VCaP (cell line): ENCODE results near the gene SLC25A21.

Source experiments
- H3K27ac ChIP-seq: fragments of 450-650 bp; 2 replicates; pipeline ENCODE4 v1.5.1; 2017
- TF ChIP-seq, protein P1 (sequence below): fragments of 450-650 bp; conservative IDR thresholded peaks from 2 replicates; pipeline ENCODE4 v1.5.1; 2017; ENCODE audit warnings: mild to moderate bottlenecking, moderate library complexity

Gene SLC25A21

DNA sequence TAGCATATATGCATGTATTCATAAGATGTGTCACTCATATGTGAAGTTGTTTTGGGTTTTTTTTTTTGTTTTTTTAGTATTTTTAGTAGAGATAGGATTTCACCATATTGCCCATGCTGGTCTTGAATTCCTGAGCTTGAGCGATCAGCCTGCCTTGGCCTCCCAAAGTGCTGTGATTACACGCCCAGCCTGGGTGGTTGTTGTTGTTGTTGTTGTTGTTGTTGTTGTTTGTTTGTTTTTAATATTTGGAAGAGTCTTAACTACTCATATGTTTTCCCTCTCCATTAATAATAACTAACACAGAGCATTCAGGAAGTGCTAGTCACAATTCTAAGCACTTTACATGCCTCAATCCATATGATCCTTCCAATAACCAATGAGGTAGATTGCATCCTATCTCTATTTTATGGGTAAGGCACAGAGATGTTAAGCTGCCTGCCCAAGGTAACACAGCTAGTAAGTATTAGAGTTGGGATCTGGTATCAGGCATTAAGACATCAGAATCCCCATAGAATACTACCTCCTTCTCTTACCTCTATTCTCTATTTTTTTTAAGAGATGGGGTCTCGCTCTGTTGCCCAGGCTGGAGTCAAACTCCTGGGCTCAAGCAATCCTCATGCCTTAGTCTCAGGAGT, 27.6 kb downstream of the SLC25A21 start:
- H3K27ac ChIP-seq = no peak overlapping the region
- TF ChIP-seq, protein P1, sequence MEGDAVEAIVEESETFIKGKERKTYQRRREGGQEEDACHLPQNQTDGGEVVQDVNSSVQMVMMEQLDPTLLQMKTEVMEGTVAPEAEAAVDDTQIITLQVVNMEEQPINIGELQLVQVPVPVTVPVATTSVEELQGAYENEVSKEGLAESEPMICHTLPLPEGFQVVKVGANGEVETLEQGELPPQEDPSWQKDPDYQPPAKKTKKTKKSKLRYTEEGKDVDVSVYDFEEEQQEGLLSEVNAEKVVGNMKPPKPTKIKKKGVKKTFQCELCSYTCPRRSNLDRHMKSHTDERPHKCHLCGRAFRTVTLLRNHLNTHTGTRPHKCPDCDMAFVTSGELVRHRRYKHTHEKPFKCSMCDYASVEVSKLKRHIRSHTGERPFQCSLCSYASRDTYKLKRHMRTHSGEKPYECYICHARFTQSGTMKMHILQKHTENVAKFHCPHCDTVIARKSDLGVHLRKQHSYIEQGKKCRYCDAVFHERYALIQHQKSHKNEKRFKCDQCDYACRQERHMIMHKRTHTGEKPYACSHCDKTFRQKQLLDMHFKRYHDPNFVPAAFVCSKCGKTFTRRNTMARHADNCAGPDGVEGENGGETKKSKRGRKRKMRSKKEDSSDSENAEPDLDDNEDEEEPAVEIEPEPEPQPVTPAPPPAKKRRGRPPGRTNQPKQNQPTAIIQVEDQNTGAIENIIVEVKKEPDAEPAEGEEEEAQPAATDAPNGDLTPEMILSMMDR = no peak

DNA sequence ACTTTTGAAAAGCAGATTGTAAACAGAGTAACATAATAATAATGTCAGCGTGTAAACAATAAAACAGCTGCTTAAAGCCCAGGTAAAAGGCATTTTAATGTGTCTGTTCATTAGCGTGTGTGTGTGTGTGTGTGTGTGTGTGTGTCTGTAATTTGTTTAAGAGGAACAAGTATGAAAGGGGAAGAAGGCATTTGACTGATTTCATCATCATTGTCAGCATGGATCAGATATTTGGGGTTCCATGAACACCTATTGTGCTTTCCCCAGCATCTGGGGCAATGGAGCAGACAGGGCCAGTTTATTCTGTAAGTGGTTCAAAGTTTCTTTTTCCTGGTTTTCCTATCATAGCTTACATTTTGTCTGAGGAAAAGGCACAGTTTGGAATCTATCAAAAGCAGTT, 28.9 kb downstream of the SLC25A21 start:
- peak overlapping the region; percentile 41 for H3K27ac ChIP-seq
- TF ChIP-seq, protein P1 = no peak

DNA sequence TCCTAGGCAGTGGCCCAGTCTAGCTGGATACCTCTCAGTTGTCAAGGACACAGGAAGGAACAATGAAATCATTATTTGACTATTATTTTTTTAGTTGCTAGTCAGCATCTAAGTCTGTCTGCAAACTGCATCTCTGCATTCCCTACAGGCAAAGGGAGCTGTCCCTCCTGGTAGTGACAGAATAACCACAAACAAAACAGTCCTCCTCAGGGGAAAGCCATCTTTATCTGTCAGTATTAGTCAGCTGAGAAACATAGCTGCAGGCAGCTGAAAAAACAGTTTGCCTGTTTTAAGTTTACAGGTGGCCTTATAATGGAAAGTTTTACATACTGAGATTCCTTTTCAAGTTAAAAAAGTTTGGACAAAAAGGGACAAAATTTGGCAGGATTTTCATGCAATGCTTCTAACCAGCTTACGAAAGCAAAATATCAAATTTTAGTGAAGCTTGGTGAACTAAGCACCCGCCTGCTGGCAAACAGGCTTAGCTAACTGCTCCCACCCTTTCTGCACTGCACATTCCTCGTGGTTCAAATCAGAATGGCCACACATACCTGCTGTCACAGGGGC, 29.5 kb downstream of the SLC25A21 start:
- TF ChIP-seq, protein P1 = no peak
- H3K27ac ChIP-seq = peak overlapping the region; percentile 41

DNA sequence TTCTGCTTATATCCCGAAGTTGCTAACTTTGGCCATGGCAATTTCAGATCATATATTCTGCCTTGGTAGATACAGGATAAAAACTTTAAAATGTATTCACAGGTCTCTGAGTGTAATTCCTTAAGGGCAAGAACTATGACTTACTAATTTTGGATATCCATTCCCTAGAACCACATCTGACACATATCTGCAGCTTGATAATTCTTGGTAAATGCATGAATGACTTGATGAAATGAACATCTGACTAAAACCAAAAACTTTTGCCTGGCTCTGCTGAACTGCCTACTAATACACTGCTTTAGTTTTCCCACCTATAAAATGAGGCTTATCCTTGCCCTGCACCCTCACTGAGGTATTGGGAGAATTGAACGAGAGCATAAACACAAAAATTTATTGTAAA, 32.2 kb downstream of the SLC25A21 start:
- no peak overlapping the region for H3K27ac ChIP-seq
- TF ChIP-seq, protein P1 = no peak

DNA sequence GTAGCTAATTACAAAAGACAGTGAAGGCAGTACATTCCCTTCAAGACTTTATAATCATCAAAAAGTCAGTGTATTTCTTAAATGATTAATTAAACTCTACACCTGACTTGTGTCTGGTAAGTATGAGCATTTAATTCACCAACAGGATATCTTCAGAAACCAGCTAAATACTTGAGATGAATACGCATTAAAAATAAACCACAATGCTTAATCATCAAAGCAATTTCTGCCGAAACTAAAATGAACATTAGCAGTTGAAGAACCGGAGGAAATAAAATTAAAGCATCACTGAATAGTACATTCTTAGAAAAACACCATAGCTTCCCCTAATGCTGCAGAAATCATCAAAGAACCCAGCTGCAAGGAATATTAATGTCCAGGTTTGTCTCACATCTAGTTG, 32.7 kb downstream of the SLC25A21 start:
- TF ChIP-seq, protein P1 = no peak
- no peak overlapping the region for H3K27ac ChIP-seq

DNA sequence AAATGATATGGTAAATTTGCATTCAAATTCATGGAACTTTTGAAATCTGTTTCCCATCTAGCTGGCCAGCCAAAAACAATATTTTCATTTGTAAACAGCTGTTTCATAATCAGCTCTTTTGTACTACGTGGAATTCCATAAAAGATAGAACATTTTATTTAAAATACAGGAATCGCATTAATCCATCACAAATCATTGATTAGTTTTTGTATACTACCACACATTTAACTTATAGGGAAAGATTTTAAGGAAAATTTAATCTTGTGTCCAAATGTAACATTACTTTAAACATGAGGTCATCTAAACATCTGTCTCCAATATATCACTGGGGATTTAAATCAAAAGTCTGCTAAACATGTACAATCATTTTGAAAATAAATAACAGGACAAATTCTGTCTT, 33.5 kb downstream of the SLC25A21 start:
- H3K27ac ChIP-seq = no peak overlapping the region
- TF ChIP-seq, protein P1 = no peak

DNA sequence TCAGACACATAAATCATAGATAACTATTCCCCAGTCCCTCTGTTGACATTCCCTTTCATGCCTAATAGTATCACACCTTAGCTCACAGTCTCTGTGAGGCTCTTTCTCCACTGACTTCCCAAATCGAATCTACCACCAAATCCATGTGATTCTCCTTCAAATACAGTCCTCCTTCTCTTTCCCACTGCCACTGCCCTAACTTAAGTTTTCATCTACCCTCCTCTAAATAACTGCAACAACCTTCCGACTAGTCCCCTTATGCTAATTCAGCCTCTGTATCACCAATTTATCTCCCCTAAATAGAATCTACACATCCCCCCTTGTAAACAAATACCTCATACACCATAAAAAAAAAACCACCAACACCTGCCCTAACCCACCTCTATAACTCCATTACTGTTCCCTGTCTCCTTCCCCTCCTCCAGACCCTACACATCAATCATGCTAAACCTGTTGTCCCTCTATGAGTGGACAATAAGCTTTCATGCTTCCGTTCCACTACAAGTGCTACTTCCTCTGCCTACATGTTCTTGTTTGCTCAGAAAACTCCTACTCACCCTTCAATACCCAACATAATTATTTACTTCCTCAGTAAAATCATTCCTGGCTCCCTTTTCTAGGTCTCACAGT, 39.0 kb downstream of the SLC25A21 start:
- H3K27ac ChIP-seq = no peak overlapping the region
- TF ChIP-seq, protein P1 = no peak
